ENCODE results near the gene RAB13. TPM values are rescaled to one million over a fixed set of nuclear protein-coding genes. Genes with fewer than 3 reads are reported as not detected.
"Not testable (repeated sequence)": the region's sequence is repeated elsewhere in the genome, so short reads cannot be mapped to it uniquely, and the experiment has no call there.

RAB13 gene
- total and polyA plus RNA-seq, 2 donors (not counting 3 experiments of a cell fraction or from before 2014, with no cell fraction given): 76.0 to 124 TPM

GRCh38 chr1:154012543-154012942 is 26.4 kb upstream of the RAB13 start:
- H3K4me3 ChIP-seq (replicated peaks in 1 of 3; ENCODE audit: insufficient read depth in 1 of 3, low read depth in 1 of 3, low read length in 3 of 3); H3K9me3 ChIP-seq (replicated peaks; ENCODE audit: control insufficient read depth, insufficient read depth, low read length); H3K4me2 ChIP-seq (ENCODE audit: insufficient read depth, low read length); DNase-seq (ENCODE audit: low read depth, low spot score); intact Hi-C loops (cut with micrococcal nuclease); H3K9ac ChIP-seq (replicated peaks; ENCODE audit: extremely low read depth, insufficient read depth, low read length); BruUV-seq (replicated peaks); H4K20me1 ChIP-seq (replicated peaks; ENCODE audit: control insufficient read depth, extremely low read depth, insufficient read depth, low read length); H3K36me3 ChIP-seq (ENCODE audit: control insufficient read depth in 2 of 2, extremely low read depth in 1 of 2, insufficient read depth in 2 of 2, low read length in 2 of 2); POLR2A ChIA-PET; FAIRE-seq; H3K27me3 ChIP-seq (ENCODE audit: control insufficient read depth in 2 of 2, insufficient read depth in 2 of 2, low read length in 2 of 2); H3K27ac ChIP-seq (ENCODE audit: insufficient read depth, low read depth, low read length); H2AFZ ChIP-seq (ENCODE audit: low read depth, low read length); dilution Hi-C loops (cut with MboI; ENCODE audit: extremely low pct_ligation_motif_present, low sequenced_read_pairs); H3K9me1 ChIP-seq (replicated peaks; ENCODE audit: control insufficient read depth, extremely low read depth, insufficient read depth, low read length); H3K79me2 ChIP-seq (ENCODE audit: control insufficient read depth, insufficient read depth, low read length); H3K4me1 ChIP-seq (ENCODE audit: control insufficient read depth, extremely low read depth, insufficient read depth, low read length): not testable (repeated sequence)
- CTCF ChIA-PET: interaction anchor here (1.0 to 1.7 kb wide), 2 partner anchors 8 to 10 kb away, joined by 3 to 9 read pairs; no protein-coding TSS in a partner anchor

DNA sequence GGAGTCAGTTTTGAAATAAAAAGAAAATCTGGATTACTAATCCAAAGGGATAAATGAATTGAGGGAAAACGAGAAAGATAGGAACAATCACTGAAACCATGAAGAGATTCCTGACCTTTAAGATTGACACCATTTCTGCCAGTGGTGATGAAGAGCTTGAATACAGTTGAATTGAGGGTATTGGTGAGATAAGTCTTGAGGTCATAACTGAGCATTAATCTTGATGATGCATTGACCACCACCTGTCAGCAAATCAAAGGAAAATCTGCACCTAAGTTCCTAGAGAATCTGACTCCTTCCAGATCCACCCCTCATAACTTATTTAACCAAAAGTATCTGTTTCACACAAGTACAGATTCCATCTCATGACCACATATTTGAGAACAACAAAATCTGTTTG is 26.0 kb upstream of the RAB13 start:
- Histone ChIP-seq H3K27ac (ENCODE audit: insufficient read depth, low read depth, low read length) (no peak overlapping the region), H3K4me2 (ENCODE audit: insufficient read depth, low read length) (no peak overlapping the region), H3K4me1 (ENCODE audit: control insufficient read depth, extremely low read depth, insufficient read depth, low read length) (no peaks in the 10 kb centered on the region), H3K9ac (replicated peaks; ENCODE audit: extremely low read depth, insufficient read depth, low read length) (no peak overlapping the region), H3K36me3 (ENCODE audit: control insufficient read depth in 2 of 2, extremely low read depth in 1 of 2, insufficient read depth in 2 of 2, low read length in 2 of 2) (no peaks in the 10 kb centered on the region), H4K20me1 (replicated peaks; ENCODE audit: control insufficient read depth, extremely low read depth, insufficient read depth, low read length) (no peaks in the 10 kb centered on the region), H2AFZ (ENCODE audit: low read depth, low read length) (no peak overlapping the region), H3K9me3 (replicated peaks; ENCODE audit: control insufficient read depth, insufficient read depth, low read length) (no peaks in the 10 kb centered on the region), H3K9me1 (replicated peaks; ENCODE audit: control insufficient read depth, extremely low read depth, insufficient read depth, low read length) (no peaks in the 10 kb centered on the region), H3K4me3 (replicated peaks in 1 of 3; ENCODE audit: insufficient read depth in 1 of 3, low read depth in 1 of 3, low read length in 3 of 3) (no peak overlapping the region), H3K27me3 (ENCODE audit: control insufficient read depth in 2 of 2, insufficient read depth in 2 of 2, low read length in 2 of 2) (no peaks in the 10 kb centered on the region), H3K79me2 (ENCODE audit: control insufficient read depth, insufficient read depth, low read length) (no peaks in the 10 kb centered on the region)
- BruUV-seq (replicated peaks): no TSS peak
- TF ChIP-seq POLR2A (IDR thresholded peaks at IDR 0.05; ENCODE audit: low read depth, low read length): no peak
- no peak for TF ChIP-seq CTCF (IDR thresholded peaks at IDR 0.05; ENCODE audit: extremely low read depth in 1 of 2, insufficient read depth in 1 of 2, low read depth in 1 of 2, low read length in 2 of 2)
- no peak for TF ChIP-seq FOS (IDR thresholded peaks at IDR 0.05; ENCODE audit: borderline replicate concordance, insufficient read depth, low read length)
- no peak for TF ChIP-seq MAX (IDR thresholded peaks at IDR 0.05; ENCODE audit: insufficient read depth, insufficient read length)
- no peak for TF ChIP-seq EZH2 (IDR thresholded peaks at IDR 0.05; ENCODE audit: borderline replicate concordance, low read depth, low read length, severe bottlenecking)
- TF ChIP-seq POLR2AphosphoS5 (IDR thresholded peaks at IDR 0.05; ENCODE audit: insufficient read depth, low read depth, low read length): no peak
- TF ChIP-seq JUN (IDR thresholded peaks at IDR 0.05; ENCODE audit: borderline replicate concordance, insufficient read depth, insufficient read length, low read depth): no peak
- TF ChIP-seq MYC (IDR thresholded peaks at IDR 0.05; ENCODE audit: low read depth, low read length): no peak
- no peak for TF ChIP-seq GATA2 (IDR thresholded peaks at IDR 0.05; ENCODE audit: insufficient read depth, insufficient read length, low read depth, low read length)
- no peak for FAIRE-seq
- dilution Hi-C loops (cut with MboI; ENCODE audit: extremely low pct_ligation_motif_present, low sequenced_read_pairs): no loop called here
- CTCF ChIA-PET: interaction anchor here (1.0 to 1.7 kb wide), 2 partner anchors 8 to 11 kb away, joined by 3 to 9 read pairs; no protein-coding TSS in a partner anchor
- no peak for DNase-seq (ENCODE audit: low read depth, low spot score)
- POLR2A ChIA-PET: no interaction called here
- intact Hi-C loops (cut with micrococcal nuclease): no loop called here
